HepG2 (cell line): ENCODE measurements around the gene ENTPD6. TPM values are rescaled to one million over a fixed set of nuclear protein-coding genes. Genes with fewer than 3 reads are reported as not detected.
A peak's percentile ranks its signal among the peaks of the same experiment; 100 is the strongest.

Source experiments
- E2F2 ChIP-seq: sonication (generic); formaldehyde crosslinking; IDR thresholded peaks from 2 replicates; pipeline ENCODE4 v1.4.0; 2020; ENCODE audit warnings: missing genetic modification reagents, borderline replicate concordance
- HMG20B ChIP-seq: conservative IDR thresholded peaks from 2 replicates; pipeline ENCODE4 v1.6.1; 2016; ENCODE audit warnings: missing genetic modification reagents, missing compliant biosample characterization
- KLF13 ChIP-seq: sonication (generic); formaldehyde crosslinking; IDR thresholded peaks from 2 replicates; pipeline ENCODE4 v1.4.0; 2020; ENCODE audit warnings: mild to moderate bottlenecking, missing genetic modification reagents
- MAFG ChIP-seq: sonication (generic); formaldehyde crosslinking; IDR thresholded peaks from 2 replicates; pipeline ENCODE4 v1.5.1; 2020; ENCODE audit warnings: mild to moderate bottlenecking, missing genetic modification reagents
- NFE2L1 ChIP-seq: sonication (generic); formaldehyde crosslinking; IDR thresholded peaks from 2 replicates; pipeline ENCODE4 v1.4.0; 2020; ENCODE audit warnings: missing genetic modification reagents, mild to moderate bottlenecking, borderline replicate concordance
- PRMT3 ChIP-seq: sonication (generic); formaldehyde crosslinking; IDR thresholded peaks from 2 replicates; pipeline ENCODE4 v1.8.1; 2022; ENCODE audit warnings: low read depth, mild to moderate bottlenecking, moderate library complexity, missing genetic modification reagents, borderline replicate concordance
- REST ChIP-seq, 2 experiments: IDR thresholded peaks; 2 replicates each; pipeline ENCODE4 v1.6.1; 2011 to 2012; ENCODE audit warnings: low read length in 2 of 2, borderline replicate concordance in 1 of 2, low read depth in 1 of 2, mild to moderate bottlenecking in 1 of 2, moderate library complexity in 1 of 2
- RFX5 ChIP-seq: IDR thresholded peaks from 2 replicates; pipeline ENCODE4 v1.6.1; 2011; ENCODE audit warnings: low read depth, low read length, improper control_type of control experiment
- RNF2 ChIP-seq: fragments of 450-650 bp; conservative IDR thresholded peaks from 2 replicates; pipeline ENCODE4 v1.6.1; 2016; ENCODE audit warnings: low read depth
- RXRA ChIP-seq: sonication (generic); formaldehyde crosslinking; IDR thresholded peaks from 2 replicates; pipeline ENCODE4 v1.5.1; 2020; ENCODE audit warnings: missing genetic modification reagents
- SP1 ChIP-seq, 2 experiments: fragments of 450-650 bp in 1 of 2; sonication (generic) in 1 of 2; formaldehyde crosslinking in 1 of 2; IDR thresholded peaks; 2 replicates each; pipeline versions ENCODE4 v1.4.0 to v1.6.1; 2016 to 2020; ENCODE audit warnings: missing genetic modification reagents in 1 of 2
- TBX3 ChIP-seq: fragments of 450-650 bp; IDR thresholded peaks from 2 replicates; pipeline ENCODE4 v1.6.1; 2017; ENCODE audit warnings: antibody characterized with exemption, mild to moderate bottlenecking, inconsistent platforms, borderline replicate concordance
- TSC22D2 ChIP-seq: sonication (generic); formaldehyde crosslinking; IDR thresholded peaks from 2 replicates; pipeline ENCODE4 v1.5.1; 2020; ENCODE audit warnings: missing genetic modification reagents, mild to moderate bottlenecking, borderline replicate concordance
- ZBTB1 ChIP-seq: sonication (generic); formaldehyde crosslinking; IDR thresholded peaks from 2 replicates; pipeline ENCODE4 v1.4.0; 2020; ENCODE audit warnings: missing genetic modification reagents, borderline replicate concordance
- ZFAT ChIP-seq: sonication (generic); formaldehyde crosslinking; conservative IDR thresholded peaks from 2 replicates; pipeline ENCODE4 v1.8.1; 2023; ENCODE audit warnings: missing genetic modification reagents, inconsistent platforms
- ZFP82 ChIP-seq: sonication (generic); formaldehyde crosslinking; IDR thresholded peaks from 2 replicates; pipeline ENCODE4 v1.5.1; 2020; ENCODE audit warnings: mild to moderate bottlenecking, missing genetic modification reagents, borderline replicate concordance
- ZNF564 ChIP-seq: sonication (generic); formaldehyde crosslinking; IDR thresholded peaks from 2 replicates; pipeline ENCODE4 v1.8.1; 2023; ENCODE audit warnings: mild to moderate bottlenecking, missing genetic modification reagents
- ZSCAN9 ChIP-seq: IDR thresholded peaks from 2 replicates; pipeline ENCODE4 v1.6.1; 2016; ENCODE audit warnings: borderline replicate concordance
- polyA plus RNA-seq, 8 experiments: library from polyadenylated mRNA; depleted of rRNA in 3 of 8; stranded (reverse) in 7 of 8; unstranded in 1 of 8; fragments of >200 nt; fragmentation: Illumina TruSeq in 4 of 8; extraction: Trizol in 4 of 8; gene quantifications; 2 replicates each; pipeline versions ENCODE4 v1.2.1 to v1.2.3, GENCODE V29; 2011 to 2016; ENCODE audit warnings: low read depth in 4 of 8, missing spikeins in 1 of 8, mixed read lengths in 1 of 8; ENCODE audit not compliant: insufficient read depth in 1 of 8
- total RNA-seq, 5 experiments: library from RNA; depleted of rRNA; stranded (reverse); fragments of >200 nt; fragmentation: Illumina TruSeq; extraction: Trizol; gene quantifications; 2 replicates each; pipeline ENCODE4 v1.2.3, GENCODE V29; 2016; ENCODE audit warnings: low read depth in 1 of 5
- TF ChIP-seq, protein P1 (sequence below), 2 experiments: sonication (generic) in 1 of 2; formaldehyde crosslinking in 1 of 2; IDR thresholded peaks; 2 replicates each; pipeline versions ENCODE4 v1.4.0 to v1.6.1; 2016 to 2020; ENCODE audit warnings: borderline replicate concordance in 1 of 2, low read depth in 1 of 2, mild to moderate bottlenecking in 1 of 2, missing genetic modification reagents in 1 of 2

ENTPD6 gene
- total and polyA plus RNA-seq, 2 of the 13 experiments (the other 11 are each of a cell fraction or from before 2014, with no cell fraction given) = 164 to 172 TPM

GRCh38 chr20:25195014-25195961 is at the start of gene ENTPD6 (continued):
- TF ChIP-seq REST (IDR thresholded peaks at IDR 0.05; ENCODE audit: borderline replicate concordance in 1 of 2, low read depth in 1 of 2, low read length in 2 of 2) = peak in 1 of 2 experiments; percentile 53; a peak in 1 of 4 replicates
- no peak for TF ChIP-seq MAFG (CRISPR knock-in tag)
- TF ChIP-seq TSC22D2 = peak; percentile 54
- TF ChIP-seq ZNF564 (CRISPR knock-in tag) = peak; percentile 88
- peak; percentile 93; the same call in 1 of the 2 replicates for TF ChIP-seq ZFP82 (CRISPR knock-in tag)
- peak; percentile 84 for TF ChIP-seq E2F2 (CRISPR knock-in tag)
- no peak; the same call in none of the 2 replicates for TF ChIP-seq ZSCAN9 (CRISPR knock-in tag)
- TF ChIP-seq, protein P1, sequence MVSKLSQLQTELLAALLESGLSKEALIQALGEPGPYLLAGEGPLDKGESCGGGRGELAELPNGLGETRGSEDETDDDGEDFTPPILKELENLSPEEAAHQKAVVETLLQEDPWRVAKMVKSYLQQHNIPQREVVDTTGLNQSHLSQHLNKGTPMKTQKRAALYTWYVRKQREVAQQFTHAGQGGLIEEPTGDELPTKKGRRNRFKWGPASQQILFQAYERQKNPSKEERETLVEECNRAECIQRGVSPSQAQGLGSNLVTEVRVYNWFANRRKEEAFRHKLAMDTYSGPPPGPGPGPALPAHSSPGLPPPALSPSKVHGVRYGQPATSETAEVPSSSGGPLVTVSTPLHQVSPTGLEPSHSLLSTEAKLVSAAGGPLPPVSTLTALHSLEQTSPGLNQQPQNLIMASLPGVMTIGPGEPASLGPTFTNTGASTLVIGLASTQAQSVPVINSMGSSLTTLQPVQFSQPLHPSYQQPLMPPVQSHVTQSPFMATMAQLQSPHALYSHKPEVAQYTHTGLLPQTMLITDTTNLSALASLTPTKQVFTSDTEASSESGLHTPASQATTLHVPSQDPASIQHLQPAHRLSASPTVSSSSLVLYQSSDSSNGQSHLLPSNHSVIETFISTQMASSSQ (IDR thresholded peaks at IDR 0.05; ENCODE audit: low read depth) = no peak; the same call in 1 of the 2 replicates
- TF ChIP-seq, protein P1 (CRISPR knock-in tag; IDR thresholded peaks at IDR 0.05; ENCODE audit: borderline replicate concordance) = peak; percentile 86
- TF ChIP-seq TBX3 = peak; percentile 24; the same call in 1 of the 2 replicates
- TF ChIP-seq HMG20B (CRISPR knock-in tag) = no peak; the same call in 1 of the 2 replicates
- no peak for TF ChIP-seq RFX5
- TF ChIP-seq PRMT3 (CRISPR knock-in tag) = no peak
- no peak for TF ChIP-seq KLF13 (CRISPR knock-in tag)
- TF ChIP-seq SP1 (IDR thresholded peaks at IDR 0.05) = no peak
- TF ChIP-seq SP1 (CRISPR knock-in tag; IDR thresholded peaks at IDR 0.05) = peak; percentile 96
- TF ChIP-seq NFE2L1 = no peak
- TF ChIP-seq ZFAT (CRISPR knock-in tag) = no peak
- TF ChIP-seq ZBTB1 (CRISPR knock-in tag) = no peak
- TF ChIP-seq RXRA (CRISPR knock-in tag) = no peak; the same call in none of the 2 replicates
- peak; percentile 79 for TF ChIP-seq RNF2
